Sigmoid colon (tissue), 4 donors: ENCODE data around the gene SMTNL2.

Experiments
- CTCF ChIP-seq, 4 experiments: fragments of 450-650 bp in 3 of 4; fragments of 200-600 bp in 1 of 4; IDR thresholded peaks; one replicate each; pipeline ENCODE4 v1.5.1; 2016 to 2019; ENCODE audit warnings: antibody characterized with exemption in 4 of 4, mild to moderate bottlenecking in 3 of 4, moderate library complexity in 2 of 4
- POLR2A ChIP-seq, 2 donors: fragments of 450-650 bp; IDR thresholded peaks; one replicate each; pipeline ENCODE4 v1.6.1; 2016; ENCODE audit warnings: antibody characterized with exemption in 2 of 2, mild to moderate bottlenecking in 2 of 2, moderate library complexity in 2 of 2
- POLR2AphosphoS5 ChIP-seq, 4 donors: sonication (generic); formaldehyde crosslinking; IDR thresholded peaks; one replicate each; pipeline ENCODE4 v1.6.1; 2017; ENCODE audit warnings: antibody characterized with exemption in 4 of 4

- TF ChIP-seq CTCF (IDR thresholded peaks at IDR 0.05) (no peak), POLR2A (IDR thresholded peaks at IDR 0.05) (no peak), POLR2AphosphoS5 (IDR thresholded peaks at IDR 0.05) (no peak)
Measured at GRCh38 chr17:4536259-4536741, 48.0 kb upstream of the SMTNL2 start.
